HG03135 (cell line): ENCODE results near the gene KIRREL3.
A peak's percentile ranks its signal among the peaks of the same experiment; 100 is the strongest.

Experiments
- ATAC-seq: cut with Tn5 transposase; IDR thresholded peaks from one replicate; pipeline ENCODE4 v1.9.1; 2021; ENCODE audit warnings: mild to moderate bottlenecking, moderate library complexity; ENCODE audit not compliant: unreplicated experiment

The KIRREL3 gene

DNA sequence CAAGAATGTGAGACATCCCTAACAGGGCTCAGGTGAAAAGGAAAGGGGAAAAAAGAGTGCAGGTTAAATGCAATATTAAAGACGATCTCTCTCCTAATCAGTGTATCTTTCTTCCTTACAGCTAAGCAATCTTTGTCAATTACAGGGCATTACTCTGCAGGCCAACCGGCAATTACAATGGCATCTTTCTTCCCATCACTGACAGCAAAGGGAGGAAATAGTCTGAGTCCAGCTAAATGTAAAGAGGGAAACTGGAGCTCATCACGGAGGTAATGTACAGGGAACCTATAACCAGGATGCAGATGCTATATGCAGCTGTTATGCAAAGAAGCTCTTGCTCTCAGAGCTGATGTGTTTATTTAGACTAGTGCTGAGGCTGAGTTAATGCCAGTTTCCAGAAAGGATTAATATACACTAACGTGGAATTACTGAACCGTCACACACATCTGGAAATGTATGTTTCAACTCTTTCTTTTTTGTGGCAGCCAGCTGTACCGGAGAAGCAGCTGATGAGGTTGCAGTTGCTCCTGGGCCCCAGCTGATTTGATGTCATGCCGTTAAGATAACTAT is 121.6 kb downstream of the KIRREL3 start:
- no peak for ATAC-seq

DNA sequence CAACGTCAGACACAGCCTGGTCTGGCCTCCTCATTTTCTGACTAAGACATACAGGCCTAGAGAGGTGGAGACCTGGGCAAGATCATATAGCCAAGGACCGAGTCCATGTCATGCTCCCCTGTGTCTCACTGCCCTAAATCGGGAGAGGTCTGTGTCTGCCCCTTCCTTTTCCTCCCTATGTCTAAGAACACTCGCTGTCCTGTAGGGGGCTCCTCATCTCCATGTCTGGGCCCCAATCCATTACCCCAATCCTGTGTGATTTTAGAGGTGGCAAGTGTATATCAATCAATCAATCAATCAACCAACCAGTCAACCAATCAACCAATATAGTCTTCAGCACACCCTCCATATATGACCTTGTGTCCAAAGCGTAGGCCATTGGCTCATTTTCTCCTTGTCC is 125.7 kb downstream of the KIRREL3 start:
- ATAC-seq: no peak

DNA sequence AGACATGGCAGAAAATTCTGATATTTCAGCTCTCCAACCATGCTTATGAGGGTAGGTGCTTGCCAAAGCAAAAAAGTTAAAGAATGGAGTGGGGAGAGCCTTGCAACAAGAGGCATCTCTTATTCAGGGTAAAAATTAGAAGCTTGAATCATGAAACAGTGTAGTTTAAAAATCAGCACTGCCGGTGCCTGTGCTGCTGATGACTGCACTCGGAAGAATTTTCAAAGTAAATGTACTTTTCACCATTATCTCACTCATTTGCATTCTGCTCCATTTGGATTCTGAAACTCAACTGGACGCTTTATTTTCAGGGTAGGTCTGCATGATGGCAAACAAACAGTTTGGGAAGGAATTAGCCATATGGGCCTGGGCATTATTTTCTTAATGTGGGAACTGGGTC is 126.3 kb downstream of the KIRREL3 start:
- ATAC-seq: no peak

DNA sequence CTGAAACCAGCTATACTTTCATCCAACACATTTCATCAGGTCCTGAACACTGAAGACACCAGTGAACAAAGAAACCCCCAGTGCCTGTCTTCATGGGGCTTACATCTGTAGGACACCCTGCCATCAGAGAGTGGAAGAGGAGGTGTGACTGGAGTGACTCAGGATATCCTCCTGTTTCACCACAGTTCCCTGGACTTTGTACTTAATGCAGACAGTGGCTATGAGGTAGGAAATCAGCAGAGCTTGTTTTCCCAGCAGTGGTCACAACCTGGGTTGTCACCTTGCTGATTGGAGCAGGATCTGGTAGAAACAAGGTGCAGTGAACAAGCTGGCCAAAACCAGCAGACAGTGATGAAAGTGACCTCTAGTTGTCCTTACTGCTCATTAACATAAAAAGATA is 128.8 kb downstream of the KIRREL3 start:
- ATAC-seq: no peak

DNA sequence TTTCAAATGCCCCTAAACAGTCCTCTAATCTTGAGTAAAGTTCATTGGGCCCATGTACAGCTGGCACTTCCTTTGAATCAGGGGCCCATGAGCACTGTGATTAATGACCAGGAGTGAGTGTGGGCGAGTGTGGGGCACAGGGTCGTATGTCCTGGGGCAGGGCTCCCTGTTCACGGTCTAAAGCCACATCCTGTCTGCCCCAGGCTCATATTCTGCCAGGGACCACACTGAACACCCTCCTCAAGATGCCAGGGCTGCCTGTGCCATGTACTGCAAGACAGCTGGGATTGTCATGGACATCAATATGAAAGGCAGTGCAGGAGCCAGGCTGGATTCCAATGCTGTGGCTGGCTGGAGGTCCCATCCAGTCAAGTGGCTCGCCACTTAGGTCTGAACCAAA is 130.5 kb downstream of the KIRREL3 start:
- no peak for ATAC-seq

DNA sequence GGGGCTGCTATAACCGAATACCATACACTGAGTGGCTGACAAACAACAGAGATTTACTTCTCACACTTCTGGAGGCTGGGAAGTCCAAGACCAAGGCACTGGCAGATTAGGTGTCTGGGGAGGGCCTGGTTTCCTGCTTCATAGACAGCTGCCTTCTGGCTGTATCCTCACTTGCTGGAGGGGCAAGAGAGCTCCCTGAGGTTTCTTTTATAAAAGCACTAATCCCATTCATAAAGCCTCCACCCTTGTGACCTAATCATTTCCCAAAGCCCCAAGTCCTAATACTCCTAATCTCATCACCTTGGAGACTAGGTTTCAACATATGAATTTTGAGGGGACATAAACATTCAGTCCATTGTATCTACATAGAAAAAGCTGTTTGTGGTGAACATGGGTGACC is 131.8 kb downstream of the KIRREL3 start:
- ATAC-seq: no peak

DNA sequence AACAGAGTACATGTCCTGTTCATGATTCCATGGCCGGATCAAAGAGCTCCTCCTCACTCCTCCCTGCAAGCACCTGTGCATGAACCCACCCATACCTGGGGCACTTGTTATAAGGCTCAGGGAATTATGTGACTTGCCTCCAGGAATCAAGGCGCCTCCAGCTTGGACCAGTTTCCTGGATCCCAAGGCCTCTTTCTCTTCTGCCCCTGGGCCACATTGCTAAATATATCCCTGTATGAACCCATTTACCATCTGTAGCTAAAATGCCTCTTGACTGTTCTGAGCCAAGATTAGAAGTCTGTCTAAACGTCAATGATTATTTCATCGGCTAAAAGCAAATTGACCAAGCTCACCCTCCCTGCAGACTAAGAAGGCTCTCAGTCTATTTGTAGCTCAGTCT is 135.6 kb downstream of the KIRREL3 start:
- no peak for ATAC-seq

DNA sequence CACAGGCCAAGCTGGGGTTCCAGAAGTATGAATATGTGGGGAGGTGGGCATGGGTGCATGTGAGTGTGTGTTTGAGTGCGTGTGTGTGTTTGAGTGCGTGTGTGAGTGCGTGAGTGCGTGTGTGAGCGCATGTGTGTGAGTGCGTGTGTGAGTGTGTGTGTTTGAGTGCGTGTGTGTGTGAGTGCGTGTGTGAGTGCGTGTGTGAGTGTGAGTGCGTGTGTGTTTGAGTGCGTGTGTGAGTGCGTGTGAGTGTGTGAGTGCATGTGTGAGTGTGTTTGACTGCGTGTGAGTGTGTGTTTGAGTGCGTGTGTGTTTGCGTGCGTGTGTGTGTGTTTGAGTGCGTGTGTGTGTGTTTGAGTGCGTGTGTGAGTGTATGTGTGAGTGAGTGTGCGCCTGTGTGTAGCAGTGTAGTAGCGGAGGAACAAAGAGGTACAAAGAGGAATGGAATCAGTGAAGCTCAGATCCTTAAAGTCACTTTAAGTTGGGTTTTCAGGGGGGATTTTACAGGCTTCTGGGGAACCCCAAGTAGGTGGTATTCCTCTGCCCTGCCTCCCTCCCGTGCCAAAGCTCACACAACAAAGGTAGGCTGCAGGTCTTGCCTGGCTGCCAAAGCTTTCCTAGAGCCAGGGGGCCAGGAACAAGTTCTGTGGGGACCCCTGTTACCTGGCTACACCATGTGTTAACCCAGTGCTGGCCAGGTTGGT is 137.1 kb downstream of the KIRREL3 start:
- no peak for ATAC-seq

DNA sequence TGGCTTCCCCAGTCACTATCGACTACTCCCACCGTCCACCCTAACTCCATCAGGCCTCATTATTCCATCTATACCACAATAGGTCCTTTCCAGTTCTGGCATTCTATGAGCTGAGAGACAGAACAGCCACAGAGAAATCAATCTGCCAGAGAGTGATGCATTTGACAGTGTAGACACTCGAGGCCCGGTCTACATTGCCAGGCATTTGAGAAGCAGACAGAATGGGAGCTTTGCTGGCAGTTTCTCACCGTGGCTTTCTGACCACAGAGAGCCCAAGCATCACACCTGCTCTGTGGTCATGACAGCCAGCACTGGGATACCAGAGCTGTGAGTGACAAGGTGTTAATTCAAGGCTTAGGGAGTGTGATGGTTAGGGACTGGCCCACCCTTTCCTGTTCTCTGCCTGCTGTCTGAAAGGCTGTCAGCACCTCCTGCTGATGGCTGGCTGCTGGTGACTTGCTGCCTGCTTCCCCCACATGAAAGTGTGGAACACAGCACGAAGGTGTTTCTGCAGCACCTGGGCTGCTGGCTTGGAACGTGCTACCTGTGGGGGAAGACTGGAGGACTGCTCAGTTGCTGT is 137.8 kb downstream of the KIRREL3 start:
- ATAC-seq: no peak

DNA sequence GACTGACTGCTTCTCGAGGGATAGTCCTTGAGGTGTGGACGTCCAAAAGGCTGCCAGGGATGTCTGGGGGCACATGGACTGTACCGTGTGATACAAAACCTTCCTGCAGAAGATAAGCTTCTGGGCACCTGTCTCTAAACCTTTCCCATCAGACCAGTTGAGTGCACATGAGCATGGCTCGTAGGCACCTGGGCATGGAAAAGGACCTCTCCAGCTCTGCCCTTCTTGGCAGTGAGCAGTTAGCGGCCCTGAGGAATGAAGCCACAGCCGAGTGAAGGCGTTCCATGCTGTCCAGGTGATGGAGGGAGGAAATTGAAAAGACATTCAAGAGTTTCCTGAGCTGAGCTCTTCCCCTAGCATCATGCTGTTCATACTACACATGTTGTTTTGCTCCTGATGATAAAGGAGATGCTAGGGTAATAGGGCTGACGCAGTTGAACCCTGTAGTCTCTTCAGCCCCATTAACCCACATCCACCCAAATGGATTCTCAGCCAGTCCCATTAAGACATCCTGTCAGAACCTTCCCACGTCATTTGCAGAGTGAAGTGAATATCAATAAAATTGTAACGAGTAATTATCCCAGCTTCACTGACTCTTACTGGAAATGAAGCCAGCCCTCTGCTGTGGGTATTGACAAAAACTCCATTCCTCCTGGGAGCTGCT is 138.6 kb downstream of the KIRREL3 start:
- ATAC-seq: no peak

DNA sequence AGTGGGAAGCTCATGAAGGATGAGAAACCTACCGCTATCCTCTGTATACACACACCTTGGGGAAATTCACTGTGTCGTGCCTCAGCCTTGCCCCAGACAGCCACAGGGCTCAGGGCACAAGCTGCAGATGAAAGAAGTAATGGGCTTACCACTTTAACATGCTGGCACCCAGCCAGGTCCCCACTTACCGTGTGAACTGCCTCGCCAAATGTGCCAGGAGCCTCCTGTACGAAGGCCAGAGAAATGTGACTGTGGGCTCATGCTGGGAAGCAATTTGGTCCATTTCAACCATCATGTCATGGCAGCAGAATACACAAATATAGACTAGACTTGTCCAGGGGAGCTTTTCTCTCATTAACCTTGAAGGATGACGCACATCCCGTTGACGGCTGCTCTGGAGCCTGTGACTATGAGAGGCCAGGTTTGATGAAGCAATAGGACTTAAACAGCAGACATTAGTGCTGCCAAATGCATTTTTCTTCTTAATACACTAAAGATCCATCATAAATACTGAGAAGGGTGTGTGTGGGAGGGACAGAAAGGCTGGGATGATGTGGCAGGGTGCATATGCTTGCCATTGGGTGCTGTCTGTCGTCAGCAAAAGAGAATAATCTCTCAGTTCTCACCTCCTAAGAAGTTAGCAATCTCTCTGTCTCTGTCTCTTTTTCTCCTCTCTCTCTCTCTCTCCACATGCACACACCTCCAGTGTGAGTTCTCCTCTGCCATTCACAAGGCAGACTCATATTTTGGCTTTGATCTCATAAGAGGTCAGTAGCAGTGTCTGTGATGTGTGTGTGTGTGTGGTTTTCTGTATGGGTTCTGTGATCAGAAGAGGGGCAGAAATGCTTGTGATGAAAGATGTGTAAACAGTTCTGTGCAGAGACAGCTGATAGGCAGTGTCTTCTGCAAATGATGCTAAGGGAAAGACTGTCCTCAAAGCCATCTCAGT is 142.4 kb downstream of the KIRREL3 start:
- ATAC-seq: no peak

DNA sequence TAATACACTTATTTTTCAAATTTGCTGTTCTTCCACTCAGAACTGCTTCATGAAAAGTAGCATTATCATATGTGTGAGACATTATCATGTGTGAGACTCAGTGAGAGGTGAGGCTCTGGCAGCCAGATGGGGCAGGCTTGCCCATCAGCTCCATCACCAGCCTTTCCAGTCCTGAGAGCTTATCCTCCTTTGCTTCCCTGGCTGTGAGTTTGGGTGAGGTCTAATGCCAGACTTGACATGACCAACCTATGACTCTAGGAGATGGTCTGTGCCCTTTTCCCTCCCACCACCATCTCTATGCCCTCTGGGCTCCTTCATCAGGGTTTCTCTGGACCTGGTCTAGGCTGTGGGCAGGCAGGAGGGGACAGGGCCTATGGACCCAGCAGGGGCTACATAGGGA is 145.0 kb downstream of the KIRREL3 start:
- ATAC-seq: no peak

DNA sequence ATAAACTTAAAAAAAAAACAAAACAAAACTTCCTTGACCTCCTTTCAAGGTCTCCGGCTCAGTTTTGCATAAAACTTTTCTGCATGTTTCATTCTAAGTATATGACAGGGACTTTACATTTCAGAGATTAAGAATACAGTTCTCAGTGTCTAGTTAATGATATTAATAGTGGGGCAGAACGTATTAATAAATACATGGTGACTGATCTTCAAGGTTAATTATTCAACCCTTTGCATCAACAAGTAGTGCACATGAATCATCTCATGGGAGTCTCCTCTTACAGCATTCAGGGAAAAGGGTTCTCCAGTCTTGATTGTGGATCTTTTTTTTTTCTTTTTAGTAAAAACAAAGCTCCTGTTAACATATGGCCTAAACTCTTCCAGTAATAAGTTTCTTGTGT is 146.8 kb downstream of the KIRREL3 start:
- peak; percentile 58 for ATAC-seq

DNA sequence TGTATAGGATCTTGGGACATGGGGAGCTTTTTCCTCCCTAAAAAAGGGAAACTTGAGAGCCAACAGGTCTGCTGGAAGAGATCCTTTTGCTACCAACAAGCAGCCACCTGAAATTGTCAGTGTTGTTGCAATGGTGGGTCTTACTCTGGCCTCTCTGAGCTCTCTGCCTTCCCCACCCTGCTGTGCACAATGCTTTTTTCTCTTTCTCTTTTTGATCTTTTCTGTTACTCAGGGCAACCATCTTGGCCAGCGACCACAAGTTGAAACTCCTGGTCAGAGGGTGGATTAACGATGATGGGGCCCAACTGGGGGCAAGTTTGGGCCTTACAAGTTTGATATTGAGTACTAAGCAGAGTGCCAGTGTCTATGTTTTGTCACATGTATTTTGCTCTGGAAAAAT is 155.8 kb downstream of the KIRREL3 start:
- no peak for ATAC-seq

DNA sequence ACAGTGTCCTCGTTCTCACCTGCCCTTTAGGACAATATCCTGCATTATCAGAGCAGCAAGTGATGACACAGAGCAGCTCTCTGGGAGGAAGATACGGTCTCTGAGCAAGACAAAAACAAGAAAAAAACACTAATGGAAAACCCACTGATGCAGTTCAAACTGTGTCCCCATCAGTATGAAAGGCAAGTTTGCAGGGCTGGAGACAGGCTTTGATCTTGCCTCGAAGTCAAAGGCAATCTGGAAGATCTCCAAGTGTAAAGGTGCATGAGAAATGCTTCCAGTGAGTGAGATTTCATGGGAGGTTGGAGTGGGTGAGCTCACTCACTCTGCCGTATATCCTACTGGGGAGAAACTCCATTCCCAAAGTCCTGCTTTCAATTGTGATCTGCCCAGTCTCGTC is 157.5 kb downstream of the KIRREL3 start:
- ATAC-seq: no peak

DNA sequence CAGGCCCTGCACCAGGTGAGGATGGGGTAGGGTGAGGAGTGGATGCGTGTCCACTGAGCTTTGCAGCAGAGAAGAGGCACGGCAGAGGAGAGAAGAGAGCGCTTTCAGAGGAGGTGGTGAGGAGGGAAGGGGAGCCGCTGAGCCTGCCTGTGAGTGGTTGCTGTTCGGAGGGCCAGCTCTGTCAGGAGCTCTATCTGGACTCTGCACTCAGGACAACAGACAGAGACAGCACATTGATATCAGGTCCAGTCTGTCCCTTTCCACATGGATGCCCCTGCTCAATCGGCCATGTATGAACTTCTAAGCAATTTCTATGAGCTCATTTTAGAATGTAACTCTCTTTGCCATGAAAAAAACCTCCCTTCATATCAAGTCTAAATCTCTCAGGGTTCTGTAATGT is 158.6 kb downstream of the KIRREL3 start:
- no peak for ATAC-seq

DNA sequence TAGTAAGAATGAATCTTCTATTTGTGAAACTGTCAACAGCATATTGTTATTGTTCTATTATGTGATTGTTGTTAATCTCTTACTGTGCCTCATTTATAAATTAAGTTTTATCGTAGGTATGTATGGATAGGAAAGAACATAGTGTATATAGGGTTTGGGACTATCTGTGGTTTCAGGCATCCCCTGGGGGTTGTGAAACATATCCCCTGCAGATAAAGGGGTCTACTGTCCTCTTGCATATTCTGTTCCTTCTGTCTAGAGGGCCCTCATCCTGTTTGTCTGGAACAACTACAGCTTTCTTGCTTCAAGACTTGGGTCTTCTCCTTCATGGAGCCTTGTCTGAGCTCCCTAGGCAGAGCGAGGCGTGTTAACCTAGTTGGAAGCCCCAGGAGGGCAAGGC is 159.6 kb downstream of the KIRREL3 start:
- ATAC-seq: no peak

DNA sequence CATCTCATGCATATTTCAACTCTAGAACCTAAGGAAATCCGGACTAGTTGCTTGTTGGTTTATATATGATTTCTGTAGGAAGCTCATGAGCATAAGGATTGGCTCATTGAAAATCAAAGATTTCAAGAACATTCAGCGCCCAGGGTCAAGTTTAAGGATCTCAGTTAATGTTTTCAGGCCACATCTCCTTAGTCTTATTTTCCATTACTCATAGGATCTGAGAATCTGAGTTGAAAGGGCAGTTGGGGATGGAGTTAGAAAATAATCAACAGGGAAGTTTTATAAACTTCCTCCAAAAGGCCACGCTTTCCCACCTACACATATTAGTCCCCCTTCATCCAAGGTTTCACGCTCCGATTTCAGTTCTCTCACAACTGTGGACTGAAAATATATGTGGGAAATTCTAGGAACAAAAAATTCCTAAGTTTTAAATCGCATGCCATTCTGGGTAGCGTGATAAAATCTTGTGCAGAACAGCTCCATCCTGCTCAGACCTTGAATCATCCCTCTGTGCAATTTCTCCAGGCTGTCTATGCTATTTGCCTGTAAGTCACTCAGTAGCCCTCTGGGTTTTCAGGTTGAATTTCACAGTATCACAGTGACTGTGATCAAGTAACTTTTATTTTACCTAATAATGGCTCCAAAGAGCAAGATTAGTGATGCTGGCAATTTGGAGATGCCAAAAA is 160.2 kb downstream of the KIRREL3 start:
- ATAC-seq: no peak

DNA sequence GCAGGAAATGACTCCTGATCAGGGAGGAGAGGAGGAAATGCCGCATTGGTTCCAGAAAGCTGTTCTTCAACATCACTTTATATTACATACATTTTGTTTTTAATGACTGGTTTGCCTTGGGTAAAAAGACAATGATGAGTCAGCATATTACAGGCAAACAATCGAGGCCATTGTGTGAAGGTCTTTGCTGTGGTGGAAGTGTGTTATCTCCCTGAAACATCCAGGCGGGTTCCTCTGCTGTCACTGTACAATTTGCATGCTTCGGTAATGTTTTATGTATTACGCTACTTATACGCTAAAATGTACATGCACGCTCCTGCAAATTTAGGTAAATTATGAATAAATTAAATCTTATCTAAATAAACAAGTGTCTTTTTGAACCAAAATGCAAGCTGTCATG is 161.1 kb downstream of the KIRREL3 start:
- no peak for ATAC-seq

DNA sequence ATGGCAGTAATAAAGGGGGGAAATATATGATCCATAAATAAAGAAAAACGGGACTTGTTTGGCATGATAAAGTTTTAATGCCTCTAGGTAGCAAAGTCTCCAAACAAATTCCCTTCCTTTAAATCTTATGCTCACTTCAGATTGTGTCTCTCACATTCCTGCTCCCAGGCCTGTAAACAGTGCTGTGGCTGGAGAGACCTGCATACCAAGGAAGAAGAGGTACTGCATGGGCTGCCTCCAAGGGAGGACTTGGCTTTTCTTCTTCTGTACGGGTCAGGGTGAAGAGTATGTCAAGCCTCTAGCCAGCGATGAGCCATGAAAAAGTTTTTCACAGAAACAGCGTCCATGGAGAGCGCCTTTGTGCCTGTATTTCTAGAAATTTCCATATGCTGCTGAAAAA is 161.8 kb downstream of the KIRREL3 start:
- no peak for ATAC-seq
